Measurements from ENCODE around the gene NUFIP1.
"Not testable (repeated sequence)": the region's sequence is repeated elsewhere in the genome, so short reads cannot be mapped to it uniquely, and the experiment has no call there.

NUFIP1 gene

GRCh38 chr13:44969551-44970484 lies 19.5 kb downstream of the NUFIP1 start:
- no peak for DNase-seq (ENCODE audit: low read depth in 2 of 2)

- DNase-seq (ENCODE audit: low read depth in 2 of 2): no peak
Measured at GRCh38 chr13:44968434-44968815, 20.8 kb downstream of the NUFIP1 start.

DNA sequence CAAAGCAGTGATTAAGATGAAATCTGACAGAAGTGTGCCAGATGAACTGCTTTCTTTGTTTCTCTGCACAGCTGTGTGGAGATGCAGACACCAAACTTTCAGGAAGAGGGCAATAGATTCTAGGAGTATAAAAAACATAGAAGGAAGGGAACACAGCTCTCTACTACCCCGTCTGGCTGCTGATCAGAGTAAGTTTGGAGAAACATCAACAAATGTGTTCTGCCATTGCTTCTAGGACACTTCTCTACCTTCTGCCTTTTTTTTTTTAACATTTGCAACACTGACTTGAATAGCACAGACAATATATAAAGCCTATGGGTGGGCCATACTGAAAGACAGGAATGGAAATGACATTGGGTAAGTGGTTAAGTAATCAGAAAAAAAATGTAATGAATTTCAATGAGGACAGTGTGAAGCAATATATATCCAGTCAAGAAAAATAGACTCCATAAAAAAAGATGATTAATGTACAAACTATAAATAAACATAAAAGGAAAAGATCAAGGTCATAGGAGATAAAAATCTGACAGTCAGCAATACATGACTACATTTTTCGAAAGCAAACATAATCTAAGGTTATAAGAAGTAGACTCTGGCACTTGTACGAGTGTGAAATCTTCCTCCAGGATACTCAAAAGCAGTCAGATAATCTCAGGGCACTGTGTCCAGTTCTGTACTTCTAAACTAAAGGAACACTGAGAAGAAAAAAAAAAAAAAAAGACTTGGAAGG lies 21.4 kb downstream of the NUFIP1 start:
- no peak for DNase-seq (ENCODE audit: low read depth in 2 of 2)

DNA sequence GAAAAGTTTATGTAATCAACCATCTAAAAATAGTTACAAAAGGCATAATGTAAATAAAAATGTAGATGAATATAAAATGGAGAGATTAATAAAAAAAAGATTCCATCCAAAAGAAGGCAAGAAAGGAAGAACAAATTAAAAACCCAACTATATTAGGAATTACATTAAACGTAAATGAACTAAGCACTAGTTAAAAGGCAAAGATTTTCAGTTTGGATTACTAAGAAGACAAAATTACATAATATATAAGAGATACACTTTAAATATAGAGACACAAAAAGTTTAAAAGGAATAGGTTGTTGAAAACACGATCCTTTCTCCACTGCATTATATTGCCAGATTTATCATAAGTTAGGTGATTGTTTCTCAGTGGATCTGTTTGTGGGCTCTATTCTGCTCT lies 27.3 kb downstream of the NUFIP1 start:
- no peak for DNase-seq (ENCODE audit: low read depth in 2 of 2)

- no peak for DNase-seq (ENCODE audit: low read depth in 2 of 2)
Measured at GRCh38 chr13:44955406-44955805, 33.9 kb downstream of the NUFIP1 start.

DNA sequence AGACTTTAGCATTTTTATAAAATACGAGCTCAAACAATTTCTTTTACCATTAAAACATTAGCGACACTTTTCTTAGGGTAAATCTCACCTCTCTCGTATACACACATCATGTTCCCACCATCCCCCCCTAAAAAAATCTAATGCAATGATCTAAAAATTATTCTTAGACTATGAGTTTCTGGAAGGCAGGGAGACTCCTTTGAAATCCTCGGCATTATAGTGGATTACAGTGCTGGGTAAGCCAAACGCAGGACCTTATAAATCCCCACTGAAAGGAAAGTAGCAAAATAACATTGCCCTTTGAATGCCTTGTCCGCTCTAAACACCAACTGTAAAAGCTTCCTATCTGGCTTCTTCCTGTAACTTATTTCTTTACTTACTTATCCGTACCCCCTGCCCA lies 35.0 kb downstream of the NUFIP1 start:
- DNase-seq (ENCODE audit: low read depth in 2 of 2): no peak

DNA sequence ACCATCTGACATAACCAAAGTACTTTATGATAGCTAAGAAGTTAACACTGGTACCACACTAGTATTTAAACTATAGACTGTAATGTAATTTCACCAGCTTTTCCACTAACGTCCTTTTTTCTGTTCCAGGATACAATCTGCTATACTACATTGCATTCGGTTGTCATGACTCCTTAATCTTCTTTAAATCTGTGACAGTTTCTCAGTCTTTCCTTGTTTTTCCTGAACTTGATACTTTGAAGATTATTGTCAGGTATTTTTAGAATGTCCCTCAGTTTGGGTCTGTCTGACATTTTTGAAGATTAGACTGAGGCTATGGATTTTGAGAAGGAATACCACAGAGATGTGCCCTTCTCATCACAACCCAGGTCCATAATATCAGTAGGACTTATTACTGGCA lies 36.6 kb downstream of the NUFIP1 start:
- DNase-seq (ENCODE audit: low read depth in 2 of 2): no peak

DNA sequence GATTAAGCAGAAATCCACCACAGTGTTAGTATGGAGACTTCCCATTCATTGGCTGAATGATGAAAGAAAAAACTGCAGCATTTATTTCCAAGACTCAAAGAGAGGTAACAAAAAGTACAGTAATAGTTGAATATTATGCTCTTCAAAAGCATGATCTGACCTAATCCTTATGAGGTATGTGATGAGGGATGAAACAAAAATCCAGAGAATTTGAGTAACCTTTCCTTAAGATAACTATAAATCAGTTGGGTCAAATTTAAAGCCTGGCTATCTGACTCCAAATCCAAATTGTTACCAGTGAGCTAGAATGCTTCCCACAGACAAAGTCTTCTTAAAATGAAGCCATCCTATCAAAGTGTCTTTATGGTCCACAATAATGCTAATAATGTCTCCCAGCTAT lies 38.1 kb downstream of the NUFIP1 start:
- no peak for DNase-seq (ENCODE audit: low read depth in 2 of 2)

DNA sequence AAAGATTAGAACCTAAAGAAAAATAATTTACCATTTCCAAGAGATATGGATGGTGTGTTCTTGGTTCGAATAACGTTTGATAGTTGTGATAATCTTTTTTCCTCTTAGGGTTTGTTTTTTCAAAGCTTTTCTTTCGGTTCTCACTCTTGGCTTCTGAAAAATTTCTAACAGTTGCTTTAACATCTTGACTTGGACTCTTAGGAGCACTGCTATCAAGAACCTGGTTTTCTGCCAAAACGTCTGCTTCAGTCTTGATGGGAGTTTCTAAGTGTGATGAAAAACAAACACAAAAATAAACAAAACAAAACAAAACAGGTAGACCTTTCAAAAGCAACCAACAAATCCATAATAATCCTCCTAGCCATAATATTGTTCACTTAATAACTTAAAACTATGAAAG lies 45.9 kb downstream of the NUFIP1 start:
- DNase-seq (ENCODE audit: low read depth in 2 of 2): not testable (repeated sequence)

GRCh38 chr13:44938854-44939253 lies 50.4 kb downstream of the NUFIP1 start:
- no peak for DNase-seq (ENCODE audit: low read depth in 2 of 2)

DNA sequence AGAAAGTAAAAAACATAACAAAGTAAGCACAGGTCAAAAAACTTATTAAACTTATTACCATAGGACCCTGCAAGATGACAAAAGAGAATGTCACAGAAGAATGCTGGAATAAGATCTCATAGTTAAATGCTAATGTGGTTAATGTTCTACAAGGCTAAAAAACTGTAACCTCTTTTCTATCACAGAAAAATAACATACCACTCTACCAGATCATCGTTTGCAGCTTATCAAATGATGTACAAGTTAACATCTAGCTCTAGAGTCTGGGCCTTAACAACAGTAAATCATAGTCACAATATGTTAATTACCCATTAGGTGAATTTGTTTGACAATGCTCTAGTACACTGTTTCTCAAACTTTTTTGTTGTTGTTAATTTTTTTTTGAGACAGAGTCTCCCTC lies 53.0 kb downstream of the NUFIP1 start:
- no peak for DNase-seq (ENCODE audit: low read depth in 2 of 2)

GRCh38 chr13:44934724-44935123 lies 54.5 kb downstream of the NUFIP1 start:
- no peak for DNase-seq (ENCODE audit: low read depth in 2 of 2)

DNA sequence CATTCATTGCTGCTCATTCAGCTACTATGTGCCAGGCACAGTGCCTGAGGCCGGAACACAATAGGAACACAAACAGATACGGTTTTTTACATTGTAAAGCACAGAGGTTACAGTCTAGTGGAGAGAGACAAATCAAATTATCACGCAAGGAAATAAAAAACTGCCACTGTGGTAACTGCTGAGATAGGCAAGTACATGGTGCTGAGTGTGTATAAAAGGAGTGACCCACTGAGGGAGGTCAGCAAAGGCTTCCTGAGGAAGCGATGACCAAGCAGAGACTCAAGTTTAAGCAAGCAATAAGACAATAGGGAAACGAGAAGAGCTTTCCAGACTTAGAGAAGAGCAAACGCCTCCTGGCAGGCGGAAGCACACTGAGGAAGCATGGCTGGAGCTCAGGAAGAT lies 56.4 kb downstream of the NUFIP1 start:
- no peak for DNase-seq (ENCODE audit: low read depth in 2 of 2)

DNA sequence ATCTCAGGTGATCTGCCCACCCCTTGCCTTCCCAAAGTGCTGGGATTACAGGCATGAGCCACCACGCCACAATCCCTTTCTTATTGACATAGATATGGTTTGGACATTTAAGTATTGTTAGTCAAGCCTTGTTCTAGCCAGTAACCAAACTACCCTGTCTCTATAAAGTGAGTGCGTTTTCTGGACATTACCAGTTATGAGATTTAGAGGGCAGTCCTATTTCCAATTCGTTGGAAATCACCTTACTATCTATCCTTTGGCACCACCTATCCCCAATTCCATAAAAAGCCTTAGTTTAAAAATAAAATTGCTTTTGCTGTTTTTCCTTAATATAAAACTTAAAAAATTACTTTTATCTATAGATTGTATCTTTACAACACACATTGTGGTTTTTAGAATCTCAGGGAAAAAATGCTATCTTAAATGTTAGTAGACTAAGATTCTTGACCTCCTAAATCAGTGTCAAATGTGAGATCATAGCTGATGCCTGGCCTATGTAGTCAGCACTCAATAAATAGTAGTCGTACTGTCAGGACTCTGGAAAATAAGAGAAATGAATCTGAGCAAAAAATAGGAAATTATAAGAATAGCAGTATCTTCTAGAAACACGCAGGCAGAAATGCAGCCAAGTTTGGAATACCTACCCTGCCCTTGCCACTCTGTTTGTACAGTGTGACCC lies 57.0 kb downstream of the NUFIP1 start:
- no peak for DNase-seq (ENCODE audit: low read depth in 2 of 2)

- DNase-seq (ENCODE audit: low read depth in 2 of 2): no peak
Measured at GRCh38 chr13:44930963-44931623, 58.2 kb downstream of the NUFIP1 start.

DNA sequence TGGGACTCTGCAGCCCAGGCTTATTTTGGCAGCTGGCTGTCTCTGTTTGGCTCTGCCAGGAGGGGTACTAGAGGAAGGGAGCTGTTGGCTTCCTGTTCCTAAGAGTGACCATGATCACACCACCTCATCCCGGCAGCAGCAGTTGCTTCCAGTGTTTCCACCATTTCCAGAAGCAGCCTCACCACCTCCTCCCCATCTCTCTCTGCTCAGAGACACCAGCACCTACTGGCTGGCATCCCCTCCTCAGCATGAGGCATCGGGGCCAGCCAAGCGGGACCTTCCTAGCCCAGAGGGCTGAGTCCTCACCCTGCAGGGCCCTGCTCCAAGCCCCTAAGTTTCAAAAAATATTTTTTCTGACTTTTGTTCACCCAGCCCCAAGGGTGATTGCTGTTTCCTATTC lies 59.0 kb downstream of the NUFIP1 start:
- DNase-seq (ENCODE audit: low read depth in 2 of 2): no peak

DNA sequence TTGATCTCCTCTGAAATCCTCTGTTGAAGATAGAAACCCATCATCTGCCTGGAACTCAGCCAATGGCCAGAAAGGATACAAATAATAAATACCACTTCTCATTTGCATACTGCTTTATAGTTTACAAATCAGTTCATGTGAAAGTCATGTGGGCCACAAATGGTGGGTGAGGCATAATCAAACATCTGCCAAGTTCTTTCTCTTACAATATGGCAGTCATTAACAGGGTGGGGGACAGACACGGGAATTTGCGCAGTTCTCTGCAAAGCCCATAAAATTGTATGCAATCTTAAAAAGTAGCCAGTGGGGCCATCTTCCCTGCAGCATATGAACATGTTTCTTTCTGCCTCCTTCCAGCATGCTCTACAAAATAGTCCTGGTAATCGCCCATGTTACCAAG lies 59.6 kb downstream of the NUFIP1 start:
- DNase-seq (ENCODE audit: low read depth in 2 of 2): no peak

- no peak for DNase-seq (ENCODE audit: low read depth in 2 of 2)
Measured at GRCh38 chr13:44927968-44928367, 61.3 kb downstream of the NUFIP1 start.

- no peak for DNase-seq (ENCODE audit: low read depth in 2 of 2)
Measured at GRCh38 chr13:44921931-44922758, 67.1 kb downstream of the NUFIP1 start.

- DNase-seq (ENCODE audit: low read depth in 2 of 2): no peak
Measured at GRCh38 chr13:44921246-44921877, 67.9 kb downstream of the NUFIP1 start.

DNA sequence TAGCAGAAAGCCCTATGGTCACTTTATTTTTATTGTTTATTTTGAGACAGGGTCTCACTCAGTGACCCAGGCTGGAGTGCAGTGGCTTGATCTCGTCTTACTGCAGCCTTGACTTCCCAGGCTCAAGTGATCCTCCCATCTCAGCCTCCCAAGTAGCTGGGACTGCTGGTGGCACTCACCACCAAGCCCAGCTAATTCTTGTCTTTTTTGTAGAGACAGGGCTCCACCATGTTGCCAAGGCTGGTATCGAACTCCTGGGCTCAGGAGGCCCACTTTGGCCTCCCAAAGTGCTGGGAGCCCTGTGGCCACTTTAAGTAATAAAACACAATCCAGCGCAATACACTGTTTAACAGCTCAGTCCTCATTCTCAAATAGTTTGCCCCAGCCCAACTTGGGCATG lies 69.3 kb downstream of the NUFIP1 start:
- DNase-seq (ENCODE audit: low read depth in 2 of 2): no peak

All from stimulated activated CD4-positive, alpha-beta T cell treated with anti-CD3 and anti-CD28 coated beads, Interleukin-1b, Interleukin-23, amount 100 ng/mL, for 1 hour (primary cell).